HG03565 (cell line): Measurements from ENCODE around the gene ANKRD11.
"Not testable (repeated sequence)": the region's sequence is repeated elsewhere in the genome, so short reads cannot be mapped to it uniquely, and the experiment has no call there.

ENCODE experiments used
- ATAC-seq: cut with Tn5 transposase; IDR thresholded peaks from one replicate; pipeline ENCODE4 v1.9.1; 2021; ENCODE audit warnings: mild to moderate bottlenecking, moderate library complexity; ENCODE audit not compliant: unreplicated experiment

Gene ANKRD11

DNA sequence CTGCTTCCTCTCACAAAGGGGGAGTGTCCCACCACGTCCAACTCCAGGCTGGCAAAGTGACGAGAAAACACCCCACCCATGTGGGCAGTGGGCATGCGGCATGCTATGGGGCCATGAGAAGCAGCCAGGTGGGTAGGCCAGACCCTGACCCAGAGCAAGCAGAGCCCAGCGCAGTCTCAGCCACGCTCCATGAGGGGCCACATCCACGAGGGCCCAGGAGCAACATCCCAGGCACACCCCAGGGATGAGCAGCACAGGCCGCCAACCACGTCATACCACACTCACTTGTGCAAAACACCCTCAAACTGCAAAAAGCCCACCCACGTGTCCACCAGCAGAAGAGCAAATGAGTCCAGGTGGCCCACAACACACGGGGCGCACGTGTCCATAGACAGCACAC, 155.9 kb downstream of the ANKRD11 start:
- no peak for ATAC-seq

- no peak for ATAC-seq
Observed at GRCh38 chr16:89334050-89334449, 156.3 kb downstream of the ANKRD11 start.

DNA sequence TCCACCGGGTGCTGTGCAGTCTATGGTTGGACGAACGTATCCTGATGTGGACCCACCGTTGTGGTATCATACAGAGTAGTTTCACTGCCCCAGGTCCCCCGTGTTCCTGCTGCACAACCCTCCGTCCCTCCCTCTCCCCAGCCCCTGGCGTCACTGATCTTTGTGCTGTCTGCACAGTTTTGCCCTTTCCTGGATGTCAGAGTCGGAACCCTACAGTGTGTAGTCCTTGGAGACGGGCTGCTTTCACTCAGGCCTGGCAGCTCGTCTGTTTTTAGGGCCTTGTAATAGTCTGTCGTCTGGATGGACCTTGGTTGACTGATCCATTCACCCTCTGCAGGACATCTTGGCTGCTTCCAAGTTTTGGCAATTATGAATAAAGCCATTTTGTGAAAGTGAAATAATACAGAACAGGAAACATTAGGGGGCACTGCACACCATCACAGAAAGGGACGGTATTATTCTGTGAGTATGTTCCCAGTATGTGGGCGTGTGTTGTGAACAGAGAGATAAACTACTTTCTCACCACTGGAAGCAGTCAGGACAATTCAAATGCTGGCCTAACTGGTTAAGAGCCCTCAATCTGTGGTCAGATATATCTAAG, 156.9 kb downstream of the ANKRD11 start:
- not testable (repeated sequence) for ATAC-seq

DNA sequence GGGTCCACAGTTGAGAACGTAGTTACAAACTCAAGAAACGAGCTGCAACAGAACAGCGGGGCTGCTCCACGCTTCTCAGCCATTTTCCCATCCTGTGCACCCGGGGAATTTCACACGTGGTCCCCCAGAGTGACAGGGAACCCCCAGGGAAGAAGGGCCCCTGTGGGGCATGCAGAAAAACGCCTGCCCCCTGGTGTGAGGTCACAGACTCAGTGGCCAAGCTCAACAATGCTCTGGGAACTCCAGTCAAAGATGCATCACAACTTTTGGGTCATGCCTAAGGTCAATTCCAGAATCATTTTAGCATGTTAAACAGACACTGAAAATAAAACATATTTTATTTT, 157.5 kb downstream of the ANKRD11 start:
- no peak for ATAC-seq

DNA sequence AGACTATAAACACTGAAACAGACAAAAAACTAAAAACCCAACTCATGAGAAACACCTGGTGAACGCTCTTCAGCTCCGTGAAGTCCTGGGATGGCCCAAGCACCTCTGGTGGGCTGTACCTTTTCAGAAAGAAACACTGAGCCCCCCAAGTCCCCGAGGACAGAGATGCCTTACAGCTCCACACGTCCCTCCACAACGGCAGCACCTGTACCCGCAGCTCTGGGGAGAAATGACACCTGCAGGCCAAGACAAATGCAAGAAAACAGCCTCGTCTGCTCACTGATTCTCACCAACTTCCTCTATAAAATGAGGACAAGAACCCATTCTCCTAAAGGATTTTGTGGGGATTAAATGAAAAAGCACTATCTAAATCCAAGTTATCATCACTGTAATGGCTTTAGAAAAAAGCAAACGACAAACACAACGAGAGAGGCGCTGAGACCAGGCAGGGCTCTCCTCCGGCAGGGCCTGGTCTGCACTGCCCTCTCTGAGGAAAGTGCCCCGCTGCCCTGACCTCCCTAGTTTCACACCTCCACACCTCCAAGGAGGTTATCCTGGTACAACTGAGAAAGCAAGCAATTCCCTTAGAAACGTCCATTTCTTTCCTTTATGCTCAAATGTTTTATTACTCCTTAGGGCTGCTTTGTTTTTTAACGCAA, 158.0 kb downstream of the ANKRD11 start:
- ATAC-seq: no peak

GRCh38 chr16:89331371-89332109, 158.8 kb downstream of the ANKRD11 start:
- no peak for ATAC-seq

- ATAC-seq: no peak
Observed at GRCh38 chr16:89330177-89330856, 160.0 kb downstream of the ANKRD11 start.

DNA sequence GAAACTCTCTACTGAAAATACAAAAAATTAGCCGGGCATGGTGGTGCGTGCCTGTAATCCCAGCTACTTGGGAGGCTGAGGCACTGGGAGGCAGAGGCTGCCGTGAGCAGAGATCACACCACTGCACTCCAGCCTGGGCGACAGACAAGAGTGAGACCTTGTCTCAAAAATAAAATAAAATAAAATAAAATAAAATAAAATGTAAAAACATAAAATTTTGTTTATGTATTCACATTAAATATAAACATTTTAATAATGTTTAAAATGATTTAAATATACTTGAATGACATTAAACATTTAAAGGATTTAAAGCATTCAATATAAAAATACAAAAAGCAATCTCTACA, 160.6 kb downstream of the ANKRD11 start:
- not testable (repeated sequence) for ATAC-seq

DNA sequence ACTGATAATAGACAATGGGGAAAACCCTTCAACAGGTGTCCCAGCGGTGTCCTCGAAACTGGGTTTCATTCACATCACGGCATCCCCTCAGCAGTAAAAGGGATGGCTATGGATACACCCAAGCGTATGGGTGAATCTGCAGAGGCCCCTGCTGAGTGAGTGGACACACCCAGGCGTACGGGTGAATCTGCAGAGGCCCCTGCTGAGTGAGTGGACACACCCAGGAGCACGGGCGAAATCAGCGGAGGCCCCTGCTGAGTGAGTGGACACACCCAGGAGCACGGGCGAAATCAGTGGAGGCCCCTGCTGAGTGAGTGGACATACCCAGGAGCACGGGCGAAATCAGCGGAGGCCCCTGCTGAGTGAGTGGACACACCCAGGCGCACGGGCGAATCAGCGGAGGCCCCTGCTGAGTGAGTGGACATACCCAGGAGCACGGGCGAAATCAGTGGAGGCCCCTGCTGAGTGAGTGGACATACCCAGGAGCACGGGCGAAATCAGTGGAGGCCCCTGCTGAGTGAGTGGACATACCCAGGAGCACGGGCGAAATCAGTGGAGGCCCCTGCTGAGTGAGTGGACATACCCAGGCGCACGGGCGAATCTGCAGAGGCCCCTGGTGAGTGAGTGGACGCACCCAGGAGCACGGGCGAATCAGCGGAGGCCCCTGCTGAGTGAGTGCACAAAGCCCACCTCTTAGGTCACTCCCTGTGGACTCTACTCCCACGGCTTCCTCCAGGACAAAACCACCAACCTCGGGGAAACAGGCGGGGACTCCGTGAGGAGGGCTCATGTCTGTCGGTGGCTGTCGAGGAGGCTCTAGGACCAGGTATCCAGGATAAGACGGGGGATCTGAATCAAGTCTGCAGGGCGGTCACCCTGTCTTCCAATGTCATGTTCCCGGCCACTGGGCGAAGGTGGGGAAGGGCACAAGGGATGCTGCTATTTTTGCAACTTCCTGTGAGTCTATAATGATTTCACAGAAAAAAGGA, 161.7 kb downstream of the ANKRD11 start:
- ATAC-seq: not testable (repeated sequence)

- no peak for ATAC-seq
Observed at GRCh38 chr16:89326721-89327120, 163.6 kb downstream of the ANKRD11 start.

GRCh38 chr16:89325861-89326471, 164.4 kb downstream of the ANKRD11 start:
- ATAC-seq: no peak

- no peak for ATAC-seq
Observed at GRCh38 chr16:89324056-89325010, 166.0 kb downstream of the ANKRD11 start.

DNA sequence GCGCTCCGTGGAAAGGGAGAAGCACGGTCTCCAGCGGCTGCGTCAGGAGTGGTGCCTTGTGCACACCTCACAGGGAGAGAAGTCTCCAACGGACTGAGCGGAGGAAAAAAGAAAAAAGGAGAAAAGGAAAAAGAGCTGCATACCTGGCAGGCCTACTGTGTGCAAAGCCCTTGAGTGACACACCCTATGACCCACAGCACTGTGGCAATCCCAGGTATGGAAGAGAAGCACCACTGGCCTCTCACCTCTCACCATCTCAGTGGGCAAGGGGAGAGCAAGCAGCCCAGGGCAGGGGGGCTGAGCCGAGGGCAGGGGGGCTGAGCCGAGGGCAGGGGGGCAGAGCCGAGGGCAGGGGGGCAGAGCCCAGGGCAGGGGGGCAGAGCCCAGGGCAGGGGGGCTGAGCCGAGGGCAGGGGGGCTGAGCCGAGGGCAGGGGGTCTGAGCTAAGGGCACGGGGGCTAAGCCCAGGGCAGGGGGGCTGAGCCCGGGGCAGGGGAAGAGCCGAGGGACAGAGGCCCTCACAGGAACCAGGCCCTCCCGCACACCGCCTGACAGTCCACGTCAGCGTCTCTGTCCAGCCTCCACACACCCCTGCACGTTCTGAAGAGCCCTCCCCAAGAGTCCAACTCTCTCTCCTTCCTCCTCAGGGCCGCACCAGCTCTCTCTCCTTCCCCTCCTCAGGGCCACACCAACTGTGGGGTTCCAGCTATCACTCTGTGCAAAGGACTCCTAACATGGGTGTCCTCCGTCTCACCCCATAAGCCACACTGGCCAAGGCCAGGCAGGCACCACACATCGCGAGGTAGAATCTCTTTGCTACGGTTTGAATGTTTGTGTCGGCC, 167.0 kb downstream of the ANKRD11 start:
- ATAC-seq: no peak

DNA sequence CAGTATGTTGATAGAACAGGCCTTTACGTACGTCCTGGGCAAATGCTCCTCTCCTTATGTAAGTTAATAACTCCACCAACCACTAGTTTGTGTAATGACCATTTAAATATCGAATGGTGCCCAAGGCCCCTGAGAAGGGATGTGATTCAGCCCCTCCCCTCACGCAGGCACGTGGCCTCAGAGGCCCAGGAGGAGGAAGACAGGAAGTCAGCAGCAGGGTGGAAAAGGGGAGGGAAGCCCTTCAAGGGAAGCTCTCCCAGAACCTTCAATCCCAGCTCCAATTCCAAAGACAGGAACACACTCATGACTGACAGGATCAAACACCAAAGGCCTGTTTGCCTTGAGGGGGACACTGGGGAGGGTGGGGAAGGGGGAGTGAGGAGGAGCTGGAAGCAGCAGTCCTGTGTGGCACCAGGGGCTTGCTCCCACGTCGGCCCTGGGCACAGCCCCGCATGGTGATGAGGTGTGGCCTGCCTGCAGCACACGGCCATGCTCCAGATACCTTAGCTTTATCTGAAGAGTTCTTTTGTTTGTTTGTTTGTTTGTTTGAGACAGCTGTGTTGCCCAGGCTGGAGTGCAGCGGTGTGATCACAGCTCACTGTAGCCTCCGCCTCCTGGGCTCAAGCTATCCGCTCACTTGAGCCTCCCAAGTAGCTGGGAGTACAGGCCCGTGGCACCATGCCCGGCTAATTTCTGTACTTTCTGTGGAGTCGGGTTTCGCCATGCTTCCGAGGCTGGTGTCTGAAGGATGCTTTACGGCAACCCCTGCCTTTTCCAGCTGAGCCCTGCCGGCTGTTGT, 167.8 kb downstream of the ANKRD11 start:
- no peak for ATAC-seq

DNA sequence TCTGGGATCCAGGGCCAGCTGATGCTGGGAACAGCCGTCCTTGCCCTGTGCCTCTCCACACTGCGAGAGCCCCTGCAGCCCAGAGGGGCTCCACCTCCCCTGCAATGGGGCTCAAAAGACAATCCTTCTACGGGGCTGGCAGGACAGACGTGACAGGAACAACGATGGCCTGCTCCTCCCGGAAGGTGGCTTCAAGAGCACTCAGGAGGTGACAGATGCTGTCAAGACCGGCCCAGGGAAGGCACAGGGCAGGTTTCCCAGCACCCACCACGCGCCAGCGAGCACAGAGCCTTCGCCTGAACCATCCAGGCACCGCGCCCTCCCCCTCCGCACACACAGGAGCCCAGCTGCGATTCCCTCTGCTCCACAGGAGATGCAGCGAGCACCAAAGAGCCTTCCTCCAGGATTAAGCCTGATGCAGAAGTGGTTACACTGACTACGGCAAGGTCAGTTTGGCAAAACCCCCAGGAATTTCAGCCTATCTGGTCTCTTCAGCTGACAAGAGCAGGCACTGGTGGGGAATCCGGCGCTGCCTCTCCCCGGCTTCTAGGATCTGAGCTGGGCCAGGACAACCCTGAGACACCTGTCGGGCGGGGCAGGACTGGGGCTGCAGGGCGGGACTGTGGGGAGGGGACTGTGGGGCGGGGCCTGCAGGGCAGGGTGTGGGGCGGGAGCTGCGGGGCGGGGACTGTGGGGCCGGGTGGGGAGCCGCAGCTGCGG, 169.4 kb downstream of the ANKRD11 start:
- no peak for ATAC-seq

- peak; percentile 27 for ATAC-seq
Observed at GRCh38 chr16:89319886-89320781, 170.2 kb downstream of the ANKRD11 start.
